NCI-H1048 (cell line): Measurements from ENCODE around the gene PCOLCE2.
"Not testable (repeated sequence)": the region's sequence is repeated elsewhere in the genome, so short reads cannot be mapped to it uniquely, and the experiment has no call there.

Experiments used
- DNase-seq: peaks from one replicate; lab custom pipeline; 2025; lab: John Stamatoyannopoulos, UW

PCOLCE2 gene

DNA sequence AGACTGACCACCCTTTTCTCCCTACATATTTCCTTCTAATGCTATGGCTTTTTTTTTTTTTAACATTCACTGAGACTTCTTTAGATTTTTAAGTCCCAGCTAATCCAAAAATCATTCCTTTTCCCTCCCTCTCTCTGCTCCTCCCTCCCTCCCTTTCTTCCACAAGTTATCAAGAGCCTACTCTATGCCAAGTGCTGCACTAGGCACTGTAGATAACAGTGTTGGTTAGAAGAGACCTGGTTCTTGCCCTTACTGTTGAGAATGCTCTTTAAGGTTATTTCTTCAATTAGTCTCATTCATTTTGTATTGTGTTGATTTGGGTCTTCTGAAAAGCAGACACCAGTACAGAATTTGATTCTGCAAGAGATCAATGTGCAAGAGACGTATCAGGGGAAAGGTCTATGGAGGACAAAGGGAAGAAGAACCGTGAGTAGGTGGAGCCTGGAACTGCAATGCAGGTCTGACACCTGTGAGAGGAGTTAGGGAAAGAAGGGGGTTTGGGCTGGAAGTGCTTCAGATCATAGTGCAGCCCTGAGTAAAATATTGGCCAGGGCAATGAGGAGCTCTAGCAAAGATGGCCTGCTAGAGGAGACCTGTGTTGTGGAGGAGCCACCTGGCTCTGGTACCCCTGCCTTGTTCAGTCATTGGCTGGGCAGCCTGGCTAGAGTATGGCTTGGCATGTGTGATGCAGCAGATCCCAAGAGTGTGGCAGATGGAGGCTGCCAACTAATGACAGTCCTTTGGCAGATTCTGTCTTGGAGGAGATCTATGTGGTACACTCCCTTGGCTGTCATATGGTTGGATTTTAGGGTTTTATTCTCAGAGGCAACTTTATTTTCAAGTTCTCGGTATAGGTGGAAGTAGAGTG is 9.7 kb upstream of the PCOLCE2 start:
- no peak for DNase-seq

DNA sequence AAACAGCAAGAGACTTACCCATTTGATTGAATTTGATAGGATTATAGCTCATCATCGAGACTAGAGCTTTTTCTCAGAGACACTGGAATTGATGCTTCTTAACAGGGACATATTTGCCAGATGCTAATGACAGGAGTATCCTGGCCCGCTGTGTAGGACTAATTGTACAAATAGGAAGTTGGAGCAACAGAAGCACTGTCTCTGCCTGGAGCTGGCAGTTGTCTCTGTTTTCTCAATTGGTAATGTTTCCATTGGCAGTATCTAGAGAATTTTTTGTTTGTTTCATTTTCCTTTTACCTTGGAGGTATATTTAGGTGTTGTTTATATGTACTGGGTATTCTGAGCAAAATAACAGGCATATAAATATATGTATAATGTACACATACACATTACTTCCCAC is 8.9 kb upstream of the PCOLCE2 start:
- DNase-seq = no peak

DNA sequence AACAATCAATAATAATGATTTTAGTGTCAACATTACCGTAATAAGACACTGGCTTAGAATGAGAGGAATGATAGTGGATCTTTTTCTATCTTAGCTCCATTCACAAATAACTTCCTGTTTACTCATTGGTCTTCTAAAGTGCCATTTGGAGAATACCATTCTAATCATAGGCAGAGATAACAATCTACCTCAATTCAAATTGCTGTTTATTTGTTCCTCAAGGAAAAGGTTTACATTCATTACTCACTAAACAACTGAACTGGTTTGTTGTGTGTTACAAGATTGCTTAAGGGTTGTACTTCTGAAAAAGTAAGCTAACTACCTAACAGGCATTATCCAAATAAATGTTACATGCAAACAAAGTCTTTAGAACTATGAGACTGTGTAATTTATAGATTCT is 8.1 kb upstream of the PCOLCE2 start:
- DNase-seq = no peak

DNA sequence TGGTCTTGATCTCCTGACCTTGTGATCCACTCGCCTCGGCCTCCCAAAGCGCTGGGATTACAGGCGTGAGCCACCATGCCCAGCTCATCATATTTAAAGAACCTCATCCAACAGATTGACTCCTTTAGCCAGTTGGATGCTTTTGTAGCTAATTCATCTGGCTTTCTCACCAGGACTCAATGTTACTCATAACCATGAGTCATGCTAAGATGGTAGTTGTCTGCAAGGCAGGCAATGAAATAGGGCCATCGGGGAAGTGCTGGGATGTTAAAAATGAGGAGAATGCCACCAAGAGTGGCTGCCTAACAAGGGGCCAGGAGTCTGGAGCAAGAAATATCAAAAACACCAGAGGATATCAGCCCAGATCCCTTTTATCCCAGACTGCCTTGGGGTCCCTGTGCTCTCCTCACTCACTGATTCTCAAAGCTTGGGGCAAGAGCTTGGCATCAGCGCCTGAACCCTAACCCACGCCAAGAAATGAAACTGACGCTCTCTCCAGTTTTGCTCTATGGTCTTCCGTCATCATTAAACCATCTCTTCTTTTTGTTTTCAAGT is 7.4 kb upstream of the PCOLCE2 start:
- DNase-seq = no peak

DNA sequence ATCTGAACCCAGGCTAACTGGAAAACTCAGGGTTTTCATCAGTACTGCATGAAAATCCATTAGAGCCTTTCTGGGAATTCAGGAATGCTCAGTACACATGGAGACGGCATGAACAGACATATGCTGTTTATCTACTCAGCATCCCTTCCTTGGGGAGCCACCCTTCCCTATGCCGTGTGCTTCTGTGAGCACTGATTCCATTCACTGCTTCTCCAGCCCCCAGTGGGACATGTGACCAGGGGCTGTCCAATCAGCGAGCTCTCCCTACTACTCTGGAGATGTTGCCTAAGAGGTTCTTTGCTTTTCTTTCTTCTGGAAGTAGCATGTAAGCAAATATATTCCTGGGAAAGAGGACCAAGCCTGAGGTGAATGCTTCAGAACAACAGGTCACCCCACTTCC is 5.6 kb upstream of the PCOLCE2 start:
- no peak for DNase-seq

DNA sequence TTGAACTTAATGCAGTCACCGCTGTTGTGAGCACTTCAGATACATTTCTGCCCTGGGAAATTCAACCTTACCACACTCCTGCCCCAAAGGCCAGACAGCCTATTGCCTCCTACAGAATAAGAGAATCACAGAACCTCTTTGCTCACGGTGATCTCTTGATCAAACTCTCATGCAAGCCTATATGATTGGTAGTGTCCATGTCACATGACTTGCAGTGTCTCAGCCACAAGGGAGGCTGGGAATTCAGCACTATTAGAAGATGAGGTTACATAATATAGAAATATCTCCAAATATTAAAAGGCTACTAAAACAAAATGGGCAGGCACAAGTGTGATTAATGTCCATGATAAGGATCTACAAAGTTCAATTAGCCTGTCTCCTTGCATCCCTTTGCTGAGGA is 3.8 kb upstream of the PCOLCE2 start:
- no peak for DNase-seq

DNA sequence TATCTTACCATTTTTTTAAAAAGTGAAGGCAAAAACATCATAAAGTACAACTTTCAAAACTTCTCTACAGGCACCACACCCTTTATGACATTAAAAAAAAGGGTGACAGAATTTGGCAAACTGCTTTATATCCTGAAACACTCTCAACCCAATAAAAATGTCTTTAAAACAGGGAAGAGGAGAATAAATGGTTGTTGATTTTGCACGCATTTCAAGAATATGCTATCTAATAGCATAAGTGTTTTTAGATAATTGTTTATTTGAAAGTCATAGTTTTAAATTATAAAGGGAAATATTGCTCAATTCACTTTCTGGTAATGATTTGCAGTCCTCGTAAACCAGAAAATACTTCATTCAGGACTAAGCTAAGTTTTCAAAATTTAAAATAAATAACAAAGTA is 1.7 kb upstream of the PCOLCE2 start:
- DNase-seq = no peak

DNA sequence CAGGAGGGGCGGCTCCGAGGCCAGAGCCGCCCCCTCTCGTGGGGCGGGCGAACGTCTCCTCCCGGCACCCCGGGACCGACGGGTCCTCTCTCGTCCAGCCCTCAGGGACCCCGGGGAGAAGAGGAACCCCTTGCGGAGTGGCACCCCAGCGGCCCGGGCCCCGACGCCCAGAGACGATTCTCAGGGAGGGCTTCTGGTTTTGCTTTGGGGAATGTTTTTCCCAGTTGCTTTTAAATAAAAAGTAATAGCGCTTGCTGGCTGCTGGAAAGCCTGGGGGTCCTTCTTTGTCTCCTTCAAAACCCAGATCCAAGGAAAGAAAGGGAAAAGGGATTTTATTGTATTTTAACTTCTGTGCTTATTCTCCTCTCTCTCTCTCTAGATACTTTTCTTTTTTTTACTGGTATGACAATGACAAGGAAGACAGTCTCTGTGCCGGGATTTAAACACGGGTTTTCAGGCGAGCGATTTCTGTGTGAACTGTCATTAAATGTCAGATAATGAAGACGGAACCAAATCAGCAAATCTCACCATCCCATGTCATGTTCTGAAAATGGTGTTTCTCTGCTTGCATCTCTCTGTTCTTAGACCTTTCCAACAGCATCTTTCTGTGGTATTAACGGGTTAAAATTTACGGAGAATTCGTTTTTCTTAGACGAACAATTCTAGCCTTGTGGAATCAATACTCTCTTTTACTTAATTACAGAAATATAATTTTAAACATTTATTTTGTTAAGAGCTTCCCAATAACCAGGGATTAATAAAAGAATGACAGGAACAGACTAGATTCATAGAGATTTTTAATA is 530 bp upstream of the PCOLCE2 start:
- no peak for DNase-seq

DNA sequence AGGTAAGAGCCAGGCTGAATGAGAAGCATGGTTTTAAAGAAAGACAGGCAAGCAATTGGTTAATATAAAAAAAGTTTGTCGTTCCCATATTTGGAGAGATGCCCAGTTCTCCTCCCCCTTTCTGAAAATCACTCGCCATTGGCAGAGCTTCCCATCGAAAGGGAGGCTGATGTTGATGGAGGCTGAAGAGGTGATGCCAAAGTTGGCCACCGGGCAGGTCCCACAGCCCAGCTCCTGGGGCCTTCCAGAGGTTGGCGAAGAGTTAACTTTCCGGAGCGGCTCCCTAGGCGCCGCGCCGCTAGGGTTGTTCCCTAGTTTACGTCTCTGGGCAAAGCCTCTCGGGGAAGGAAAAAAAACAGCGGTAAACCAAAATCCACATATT is 793 bp downstream of the PCOLCE2 start:
- peak; percentile 8 for DNase-seq

DNA sequence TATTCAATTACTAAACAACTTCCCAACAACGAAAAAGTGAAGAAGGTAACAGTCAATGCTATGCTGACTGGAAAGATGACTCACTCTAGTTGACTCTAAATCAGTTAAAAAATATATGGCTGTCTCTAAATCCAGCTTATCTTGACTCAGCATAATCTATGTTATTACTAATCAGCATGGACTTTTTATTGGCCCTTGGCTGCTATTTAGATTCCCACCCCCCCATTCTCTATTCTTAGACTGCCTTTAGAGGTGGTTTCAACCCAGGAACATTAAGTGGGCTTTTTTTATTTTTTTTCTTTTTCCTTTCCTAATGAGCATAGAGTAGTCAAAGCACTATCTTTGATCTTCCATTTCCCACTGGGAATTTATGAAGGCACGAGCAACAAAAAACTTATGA is 1.9 kb downstream of the PCOLCE2 start:
- DNase-seq = no peak

DNA sequence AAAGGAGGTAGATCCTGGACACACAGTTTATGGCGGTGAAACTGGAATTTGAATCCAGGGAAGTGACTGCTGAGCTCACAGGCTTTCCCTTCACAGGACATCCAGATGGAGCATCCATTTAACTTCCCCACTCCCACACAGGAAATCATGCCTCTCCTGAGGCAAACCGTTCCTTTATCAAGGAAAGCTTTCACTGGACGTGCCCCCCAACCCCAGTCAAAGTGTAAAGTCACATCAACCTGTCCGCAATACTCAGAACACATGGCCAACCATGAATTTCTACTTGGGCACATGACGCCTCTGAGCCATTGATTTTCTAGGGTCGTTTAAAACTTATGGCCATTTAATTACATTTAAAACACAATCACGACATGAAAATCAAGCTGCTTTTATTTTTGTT is 2.9 kb downstream of the PCOLCE2 start:
- no peak for DNase-seq

DNA sequence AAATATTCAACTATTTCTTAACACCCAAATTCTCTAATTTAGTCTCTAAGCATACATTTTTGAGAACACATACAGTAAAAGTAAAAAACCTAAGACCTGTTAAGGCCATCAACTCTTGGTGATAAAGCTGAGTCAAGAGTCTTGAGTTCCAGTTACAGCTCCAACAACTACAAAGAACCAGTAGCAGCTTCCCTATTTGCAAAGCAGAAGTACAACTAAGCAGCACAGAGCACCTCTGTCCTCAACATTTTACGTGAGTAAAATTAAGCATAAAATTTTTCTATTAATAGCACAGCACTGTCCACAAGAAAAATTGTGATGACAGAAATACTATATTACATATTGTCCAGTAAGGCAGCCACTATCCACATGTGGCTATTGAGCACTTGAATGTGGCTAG is 4.4 kb downstream of the PCOLCE2 start:
- DNase-seq = no peak

DNA sequence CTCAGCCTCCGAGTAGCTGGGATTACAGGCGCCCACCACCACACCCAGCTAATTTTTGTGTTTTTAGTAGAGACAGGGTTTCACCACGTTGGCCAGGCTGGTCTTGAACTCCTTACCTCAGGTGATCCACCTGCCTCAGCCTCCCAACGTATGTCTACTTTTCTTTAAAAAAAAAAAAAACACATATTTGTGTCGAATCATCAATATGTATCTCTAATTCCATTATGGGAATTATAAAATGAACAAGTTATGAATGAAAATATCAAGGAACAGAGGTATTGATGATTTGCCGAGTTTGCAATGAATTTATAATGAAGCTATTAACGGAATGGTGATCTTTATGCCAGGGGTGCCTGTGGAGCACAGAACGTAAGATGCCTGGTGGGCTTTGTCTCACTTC is 5.3 kb downstream of the PCOLCE2 start:
- DNase-seq = not testable (repeated sequence)

DNA sequence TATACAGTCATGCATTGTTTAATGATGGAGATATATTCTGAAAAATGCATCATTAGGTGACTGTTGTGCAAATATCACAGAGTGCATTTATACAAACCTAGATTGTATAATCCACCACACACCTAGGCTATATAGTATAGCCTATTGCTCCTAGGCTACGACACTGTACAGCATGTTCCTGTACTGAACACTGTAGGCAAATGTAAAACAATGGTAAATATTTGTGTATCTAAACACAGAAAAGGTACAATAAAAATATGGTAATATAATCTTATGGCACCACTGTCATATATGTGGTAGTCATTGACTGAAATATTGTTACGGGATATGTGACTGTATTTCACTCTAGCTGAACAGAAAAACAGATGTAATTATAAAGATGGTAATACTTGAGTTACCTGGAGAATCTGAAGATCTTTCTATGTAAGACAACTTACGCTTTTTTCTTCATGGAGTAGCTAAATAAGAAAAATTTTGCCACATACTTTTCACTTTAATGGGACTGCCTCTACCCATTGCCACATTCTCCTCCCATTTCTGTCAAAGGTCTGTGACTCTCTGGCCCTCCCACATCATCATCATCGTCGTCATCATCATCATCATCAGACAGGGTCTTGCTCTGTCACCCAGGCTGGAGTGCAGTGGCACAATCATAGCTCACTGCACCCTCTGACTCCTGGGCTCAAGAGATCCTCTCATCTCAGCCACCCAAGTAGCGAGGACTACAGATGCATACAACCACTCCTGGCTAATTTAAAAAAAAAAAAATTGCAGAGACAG is 7.2 kb downstream of the PCOLCE2 start:
- DNase-seq = no peak

DNA sequence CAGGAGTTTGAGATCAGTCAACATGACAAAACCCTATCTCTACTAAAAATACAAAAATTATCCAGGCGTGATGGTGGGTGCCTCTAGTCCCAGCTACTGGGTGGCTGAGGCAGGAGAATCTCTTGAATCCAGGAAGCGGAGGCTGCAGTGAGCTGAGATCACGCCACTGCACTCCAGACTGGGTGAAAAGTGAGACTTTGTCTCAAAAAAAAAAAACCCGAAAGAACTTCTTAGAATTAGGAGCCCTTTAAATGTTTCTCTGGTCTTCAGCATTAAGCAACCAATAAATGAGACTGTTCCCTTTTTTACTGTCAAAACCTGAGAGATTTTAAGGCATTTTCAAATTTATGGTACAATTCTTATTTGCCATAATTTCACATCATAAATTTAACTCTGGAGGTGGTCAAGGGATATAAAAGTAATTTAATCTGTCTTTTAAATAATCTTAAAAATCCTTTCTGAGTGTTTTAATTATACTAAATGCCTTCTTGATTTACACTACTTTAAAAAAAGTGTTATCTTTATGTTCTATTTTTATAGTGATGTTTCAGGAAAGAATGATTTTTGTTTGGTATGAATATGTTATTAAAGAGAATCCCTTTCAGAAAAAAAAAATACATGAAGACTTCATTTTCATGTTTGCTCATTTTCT is 10.1 kb downstream of the PCOLCE2 start:
- no peak for DNase-seq

DNA sequence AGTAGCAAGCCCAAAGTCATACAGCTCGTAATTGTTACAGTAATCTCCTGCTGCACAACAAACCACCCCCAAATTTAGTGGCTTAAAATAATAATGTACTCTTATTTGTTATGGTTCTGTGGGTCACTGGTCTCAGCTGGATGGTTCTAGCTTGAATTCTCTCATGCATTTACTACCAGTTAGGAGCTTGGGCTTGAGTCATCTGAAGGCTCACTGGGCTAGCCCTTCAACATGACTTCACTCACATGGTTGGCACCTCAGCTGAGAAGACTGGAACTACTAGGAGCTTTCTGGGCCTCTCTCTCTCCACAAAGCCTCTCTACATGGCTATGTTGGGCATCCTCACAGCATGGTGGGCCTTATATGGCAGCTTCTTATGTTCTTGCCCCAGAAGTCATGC is 12.5 kb downstream of the PCOLCE2 start:
- DNase-seq = no peak

DNA sequence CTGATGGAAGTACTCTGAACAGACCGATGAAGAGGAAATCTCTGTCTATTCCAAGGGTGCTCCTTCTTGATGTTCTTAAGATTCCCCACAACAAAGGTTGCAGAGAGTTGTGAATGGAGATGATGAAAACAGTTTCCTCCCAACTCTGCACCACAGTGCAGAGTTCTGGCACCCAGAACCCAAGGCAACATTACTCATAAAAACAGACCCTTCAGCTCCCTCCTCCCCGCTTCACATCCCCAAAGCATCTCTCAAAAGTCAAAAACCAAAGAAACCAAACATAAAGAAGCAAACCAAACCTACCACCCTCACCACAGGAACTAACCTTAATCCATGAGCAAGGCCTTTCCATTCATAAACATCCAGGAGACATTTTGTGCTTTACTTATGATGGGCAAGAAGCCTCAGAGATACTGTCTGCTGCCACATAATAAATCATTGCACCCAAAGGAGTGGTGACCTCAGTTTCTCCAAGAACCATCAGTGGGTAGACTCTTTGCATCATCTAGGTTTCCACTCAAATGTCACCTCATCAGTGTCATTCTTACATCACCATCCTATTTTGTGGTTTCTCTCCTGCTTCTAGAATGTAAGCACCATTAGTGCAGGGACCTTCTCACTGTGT is 13.2 kb downstream of the PCOLCE2 start:
- DNase-seq = no peak

DNA sequence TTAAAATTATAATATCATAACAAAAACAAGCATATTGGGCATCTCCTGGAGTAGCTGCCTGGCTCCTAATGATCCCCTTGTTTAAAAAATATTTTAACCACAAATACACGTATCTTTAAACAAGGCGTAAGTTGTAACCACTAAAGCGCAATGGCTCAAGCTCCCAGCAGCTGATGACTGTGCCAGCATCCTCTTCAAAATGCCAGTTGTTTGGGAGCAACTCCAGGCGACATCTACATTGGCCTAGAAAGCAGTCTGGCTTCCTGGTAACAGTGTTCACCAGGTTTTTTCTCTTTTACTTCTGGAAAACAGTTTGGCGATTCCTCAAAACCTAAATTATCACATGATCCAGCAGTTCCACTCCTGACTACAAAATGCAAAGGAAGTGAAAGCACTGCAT is 13.8 kb downstream of the PCOLCE2 start:
- DNase-seq = no peak

DNA sequence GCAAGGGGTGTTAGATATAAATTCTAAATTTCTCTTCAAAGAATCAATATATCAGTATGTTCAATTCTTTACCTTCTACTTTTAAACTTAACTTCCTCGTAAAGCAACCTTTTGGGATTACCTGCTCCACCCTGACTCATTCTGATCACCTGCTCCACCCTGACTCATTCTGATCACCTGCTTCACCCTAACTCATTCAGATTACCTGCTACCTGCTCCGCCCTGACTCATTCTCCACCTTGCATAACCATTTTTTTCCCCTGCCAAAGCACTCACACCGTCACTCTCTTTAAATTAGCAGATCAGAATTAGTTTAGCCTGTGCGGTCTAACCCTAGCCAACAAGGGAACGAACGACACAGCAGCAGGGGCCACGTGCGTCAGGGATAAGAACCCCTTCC is 20.5 kb downstream of the PCOLCE2 start:
- not testable (repeated sequence) for DNase-seq

DNA sequence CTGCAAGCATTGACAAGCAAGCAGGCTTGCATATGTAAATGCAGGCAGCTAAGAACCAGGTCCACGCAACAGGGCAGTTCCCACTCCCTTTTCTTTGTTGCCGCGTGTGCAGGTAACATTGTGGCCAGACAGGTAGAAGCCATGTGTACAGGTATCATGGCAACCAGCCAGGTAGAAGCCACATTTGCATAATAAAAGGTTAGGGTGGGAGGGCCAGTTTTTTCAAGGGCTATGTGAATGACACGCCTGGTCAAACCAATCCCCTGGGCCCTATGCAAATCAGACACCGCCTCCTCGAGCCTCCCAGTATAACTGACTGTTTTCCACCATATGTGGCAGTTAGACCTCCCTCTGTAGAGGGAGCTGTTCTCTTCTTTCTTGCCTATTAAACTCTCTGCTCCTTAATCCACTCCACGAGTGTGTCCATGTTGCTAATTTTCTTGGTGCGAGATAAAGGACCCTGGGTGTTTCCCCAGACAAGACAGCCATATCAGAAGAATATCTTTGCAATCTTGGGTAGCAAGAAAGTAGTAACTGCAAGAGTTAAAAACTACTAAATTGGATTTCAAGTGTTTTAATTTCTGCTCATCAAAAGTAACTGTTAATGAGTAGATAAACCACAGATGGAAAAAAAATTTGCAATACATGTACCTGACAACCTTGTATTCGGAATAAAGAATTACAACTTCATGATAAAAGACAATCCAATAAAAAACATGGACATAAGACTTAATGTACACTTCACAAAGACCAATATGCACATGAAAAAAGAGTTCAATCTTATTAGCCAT is 21.8 kb downstream of the PCOLCE2 start:
- DNase-seq = peak; percentile 52
